Kidney (tissue), 14 donors: Measurements from ENCODE around the gene TRIM47. TPM values are rescaled to one million over a fixed set of nuclear protein-coding genes. Genes with fewer than 3 reads are reported as not detected.

Experiments used
- DNase-seq, 5 donors: peaks; one replicate each; pipeline ENCODE4 v3.0.0-alpha.2; 2013 to 2020
- FAIRE-seq: peaks from 2 replicates; lab custom pipeline; 2012; peaks lifted over from hg19 to GRCh38; lab: Jason Lieb, UNC
- H3K27ac ChIP-seq, 2 donors: one replicate each; pipeline ENCODE4 v1.7.0; 2013; ENCODE audit warnings: low read depth in 2 of 2, low read length in 2 of 2, inconsistent platforms in 1 of 2
- H3K27me3 ChIP-seq: one replicate; pipeline ENCODE4 v1.7.1; 2013; ENCODE audit warnings: low read length, inconsistent platforms; ENCODE audit not compliant: control insufficient read depth, insufficient read depth
- H3K36me3 ChIP-seq, 3 donors: one replicate each; pipeline versions ENCODE4 v1.7.0 to v1.7.1; 2013; ENCODE audit warnings: low read length in 3 of 3, control low read depth in 1 of 3, inconsistent platforms in 1 of 3; ENCODE audit not compliant: insufficient read depth in 3 of 3, control insufficient read depth in 2 of 3
- H3K4me1 ChIP-seq, 3 donors: one replicate each; pipeline versions ENCODE4 v1.7.0 to v1.7.1; 2013; ENCODE audit warnings: low read length in 3 of 3, inconsistent platforms in 1 of 3, low read depth in 1 of 3; ENCODE audit not compliant: control insufficient read depth in 2 of 3, insufficient read depth in 2 of 3
- H3K4me3 ChIP-seq, 3 donors: one replicate each; pipeline versions ENCODE4 v1.7.0 to v1.8.1; 2013; ENCODE audit warnings: low read length in 3 of 3, control low read depth in 1 of 3, inconsistent platforms in 1 of 3
- H3K9ac ChIP-seq, 3 donors: one replicate each; pipeline versions ENCODE4 v1.7.0 to v1.7.1; 2013; ENCODE audit warnings: low read length in 3 of 3, control low read depth in 1 of 3, inconsistent platforms in 1 of 3
- H3K9me3 ChIP-seq, 3 donors: one replicate each; pipeline versions ENCODE4 v1.7.0 to v1.7.1; 2013; ENCODE audit warnings: low read length in 3 of 3, control low read depth in 1 of 3, inconsistent platforms in 1 of 3; ENCODE audit not compliant: control insufficient read depth in 2 of 3, insufficient read depth in 1 of 3
- intact Hi-C: fragments of 100-400 bp; cut with DNase I; formaldehyde crosslinking; loops from one replicate; pipeline ENCODE4 v1.11.1; 2022
- polyA plus RNA-seq: library from polyadenylated mRNA; stranded (reverse); fragments of 350-450 nt; fragmentation: Illumina TruSeq; extraction: RNeasy Lipid Tissue Mini Kit (QIAGEN cat#74804); gene quantifications from one replicate; pipeline ENCODE4 v1.2.3, GENCODE V29; 2014; ENCODE audit warnings: low read depth, low replicate concordance; ENCODE audit not compliant: insufficient read depth
- total RNA-seq: library from RNA; stranded (reverse); fragmentation: NEBNext Ultra II Directional; extraction: Animal tissue kit (Norgen Biotek cat#: 25700); gene quantifications from one replicate; pipeline ENCODE4 v1.2.1, GENCODE V29; 2021
- TF ChIP-seq, protein P1 (sequence below): IDR thresholded peaks from 3 replicates; pipeline ENCODE4 v1.5.1; 2012; ENCODE audit warnings: mild to moderate bottlenecking, moderate library complexity, borderline replicate concordance; ENCODE audit not compliant: insufficient read depth; ENCODE audit errors: extremely low read depth
- donor health status: control.
- donor health status: control.
- donor health status: control.
- donor health status: control.
- donor health status: control.
- donor health status: DM: yes; HTN: yes; CAD: no.
- donor health status: Normal renal cell carcinoma (clear cell type).

Gene TRIM47
- total and polyA plus RNA-seq, 2 donors from 2014 or later = 95.0 to 118 TPM

DNA sequence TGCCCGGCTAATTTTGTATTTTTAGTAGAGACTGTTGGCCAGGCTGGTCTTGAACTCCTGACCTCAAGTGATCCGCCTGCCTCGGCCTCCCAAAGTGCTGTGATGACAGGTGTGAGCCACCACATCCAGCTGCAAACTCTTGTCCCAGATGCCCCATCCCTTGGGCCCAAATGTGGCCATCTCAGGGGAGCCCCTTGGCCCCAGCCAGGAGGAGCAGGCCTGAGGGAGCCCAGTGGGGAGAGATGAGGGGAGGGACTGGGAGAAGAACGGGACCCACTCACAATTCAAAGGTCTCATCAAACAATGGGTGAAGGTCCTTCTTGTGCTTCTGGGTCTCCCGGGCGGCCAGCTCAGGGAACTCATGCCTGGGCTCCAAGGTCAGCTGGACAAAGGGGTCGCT lies 48.6 kb downstream of the TRIM47 start:
- peaks cover 0 to 5% (median 0%) of the 10 kb centered on the region in 3 donors for H3K4me1 ChIP-seq
- H3K27me3 ChIP-seq = no peaks in the 10 kb centered on the region
- H3K36me3 ChIP-seq = no peaks in the 10 kb centered on the region
- H3K27ac ChIP-seq = no peak overlapping the region
- TF ChIP-seq, protein P1, sequence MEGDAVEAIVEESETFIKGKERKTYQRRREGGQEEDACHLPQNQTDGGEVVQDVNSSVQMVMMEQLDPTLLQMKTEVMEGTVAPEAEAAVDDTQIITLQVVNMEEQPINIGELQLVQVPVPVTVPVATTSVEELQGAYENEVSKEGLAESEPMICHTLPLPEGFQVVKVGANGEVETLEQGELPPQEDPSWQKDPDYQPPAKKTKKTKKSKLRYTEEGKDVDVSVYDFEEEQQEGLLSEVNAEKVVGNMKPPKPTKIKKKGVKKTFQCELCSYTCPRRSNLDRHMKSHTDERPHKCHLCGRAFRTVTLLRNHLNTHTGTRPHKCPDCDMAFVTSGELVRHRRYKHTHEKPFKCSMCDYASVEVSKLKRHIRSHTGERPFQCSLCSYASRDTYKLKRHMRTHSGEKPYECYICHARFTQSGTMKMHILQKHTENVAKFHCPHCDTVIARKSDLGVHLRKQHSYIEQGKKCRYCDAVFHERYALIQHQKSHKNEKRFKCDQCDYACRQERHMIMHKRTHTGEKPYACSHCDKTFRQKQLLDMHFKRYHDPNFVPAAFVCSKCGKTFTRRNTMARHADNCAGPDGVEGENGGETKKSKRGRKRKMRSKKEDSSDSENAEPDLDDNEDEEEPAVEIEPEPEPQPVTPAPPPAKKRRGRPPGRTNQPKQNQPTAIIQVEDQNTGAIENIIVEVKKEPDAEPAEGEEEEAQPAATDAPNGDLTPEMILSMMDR = no peak
- H3K4me3 ChIP-seq = no peak overlapping the region
- no peak for FAIRE-seq
- no peak overlapping the region for H3K9ac ChIP-seq
- no peaks in the 10 kb centered on the region for H3K9me3 ChIP-seq
- peak in 1 of 5 donors; percentile 61 for DNase-seq
- intact Hi-C loops = no loop called here

- H3K9ac ChIP-seq = no peak overlapping the region
- FAIRE-seq (no peak), DNase-seq (peak in 1 of 5 donors; percentile 79)
- no peak overlapping the region for H3K4me3 ChIP-seq
- TF ChIP-seq, protein P1 = no peak
- peaks cover 0 to 4% (median 0%) of the 10 kb centered on the region in 3 donors for H3K36me3 ChIP-seq
- peaks cover 0 to 5% (median 0%) of the 10 kb centered on the region in 3 donors for H3K4me1 ChIP-seq
- H3K27ac ChIP-seq = no peak overlapping the region
- intact Hi-C loops = no loop called here
- H3K27me3 ChIP-seq = no peaks in the 10 kb centered on the region
- no peaks in the 10 kb centered on the region for H3K9me3 ChIP-seq
These were observed 49.6 kb downstream of the TRIM47 start for GRCh38 chr17:75828741-75829140.

DNA sequence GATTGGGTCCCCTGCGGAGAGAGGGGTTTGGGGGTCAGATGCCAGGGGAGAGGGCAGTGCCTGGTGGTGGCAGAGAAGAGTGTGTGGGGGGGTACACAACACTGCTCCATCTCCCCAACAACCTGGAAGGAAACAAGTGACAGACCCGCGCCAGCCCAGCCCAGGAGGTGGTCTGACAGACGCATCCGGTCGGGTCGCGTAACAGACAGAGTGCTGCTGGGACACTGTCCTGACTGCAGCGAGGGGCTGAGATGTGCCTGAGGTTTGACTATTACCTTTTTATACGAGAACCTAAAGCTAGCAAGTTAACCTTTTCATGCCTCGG lies 50.3 kb downstream of the TRIM47 start:
- Histone ChIP-seq H3K4me3 (peak overlapping the region in 1 of 3 donors; percentile 29), H3K27ac (peak overlapping the region in 1 of 2 donors; percentile 22), H3K27me3 (no peaks in the 10 kb centered on the region), H3K36me3 (peaks cover 0 to 5% (median 0%) of the 10 kb centered on the region in 3 donors), H3K9me3 (no peaks in the 10 kb centered on the region), H3K4me1 (peaks cover 0 to 5% (median 0%) of the 10 kb centered on the region in 3 donors), H3K9ac (no peak overlapping the region)
- intact Hi-C loops = no loop called here
- FAIRE-seq (no peak), DNase-seq (peak in 3 of 5 donors; percentile 54 to 68 (median 61))
- TF ChIP-seq, protein P1 = no peak
